ENCODE data around the gene INSRR.
A peak's percentile ranks its signal among the peaks of the same experiment; 100 is the strongest.

The INSRR gene

DNA sequence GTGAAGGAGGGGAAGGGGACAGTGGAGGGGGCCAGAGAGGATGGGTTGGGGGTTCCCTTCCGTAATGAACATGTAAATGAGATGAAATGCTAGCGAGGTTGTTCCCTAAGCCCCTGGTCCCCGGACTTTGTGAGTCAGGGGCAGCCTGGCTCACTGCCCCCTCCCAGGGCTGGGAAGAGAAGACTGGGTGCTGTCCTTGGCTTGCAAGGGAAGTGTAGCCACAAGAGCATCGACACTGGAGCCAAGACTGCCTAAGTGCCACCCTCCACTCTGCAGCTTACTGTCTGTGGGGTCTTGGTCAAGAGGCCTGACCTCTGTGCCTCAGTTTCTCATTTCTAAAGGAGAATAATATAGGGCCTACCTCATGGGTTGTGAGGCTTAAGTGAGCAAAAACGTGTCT, 35.1 kb upstream of the INSRR start:
- no peak for DNase-seq (ENCODE audit: low read depth, low spot score)

DNA sequence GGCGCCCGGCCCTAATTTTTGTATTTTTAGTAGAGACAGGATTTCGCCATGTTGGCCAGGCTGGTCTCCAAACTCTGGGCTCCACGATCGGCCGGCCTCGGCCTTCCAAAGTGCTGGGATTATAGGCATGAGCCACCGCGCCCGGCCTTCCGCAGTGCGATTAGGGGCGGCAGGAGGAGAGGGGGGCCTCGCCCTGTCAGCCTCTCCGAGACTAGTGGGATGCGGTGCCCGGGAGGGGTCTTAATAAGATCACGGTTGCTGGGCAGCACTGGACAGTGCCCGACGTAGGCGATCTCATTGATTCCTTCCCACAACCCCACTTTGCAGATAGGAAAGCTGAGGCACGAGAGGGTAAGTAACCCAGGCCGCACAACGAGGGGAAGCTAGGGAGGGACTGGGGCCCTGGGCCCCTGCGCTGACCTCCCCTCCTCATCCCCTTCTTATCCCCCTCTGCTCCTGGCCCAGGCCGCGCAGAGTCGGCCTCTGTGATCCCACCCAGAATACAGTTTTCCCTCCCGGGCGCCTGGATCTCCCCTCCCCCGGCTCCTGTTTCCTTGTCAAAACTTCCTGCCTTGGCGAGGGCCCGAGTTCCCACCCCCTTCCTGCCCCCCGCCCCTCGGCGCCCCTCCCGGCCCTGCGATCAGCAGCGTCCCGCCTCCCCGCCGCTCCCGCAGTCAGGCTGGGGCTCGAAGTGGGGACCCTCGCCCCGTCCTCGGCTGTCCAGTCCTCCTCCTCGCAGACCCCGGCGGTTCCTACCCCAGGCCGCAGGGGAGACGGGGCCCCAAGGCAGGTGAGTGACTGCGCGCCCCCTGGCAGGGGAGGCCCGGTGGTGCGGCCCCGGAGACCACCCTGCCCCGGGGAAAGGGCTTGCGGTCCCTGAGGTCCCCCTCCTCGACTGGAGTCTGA, 34.4 kb upstream of the INSRR start, which contains the start of gene PEAR1:
TSS of gene PEAR1 (plus strand) at position 671 of the 906 bp plus-strand sequence. CDS start 10,209 bp downstream, outside the sequence.
- no peak for DNase-seq (ENCODE audit: low read depth, low spot score)

DNA sequence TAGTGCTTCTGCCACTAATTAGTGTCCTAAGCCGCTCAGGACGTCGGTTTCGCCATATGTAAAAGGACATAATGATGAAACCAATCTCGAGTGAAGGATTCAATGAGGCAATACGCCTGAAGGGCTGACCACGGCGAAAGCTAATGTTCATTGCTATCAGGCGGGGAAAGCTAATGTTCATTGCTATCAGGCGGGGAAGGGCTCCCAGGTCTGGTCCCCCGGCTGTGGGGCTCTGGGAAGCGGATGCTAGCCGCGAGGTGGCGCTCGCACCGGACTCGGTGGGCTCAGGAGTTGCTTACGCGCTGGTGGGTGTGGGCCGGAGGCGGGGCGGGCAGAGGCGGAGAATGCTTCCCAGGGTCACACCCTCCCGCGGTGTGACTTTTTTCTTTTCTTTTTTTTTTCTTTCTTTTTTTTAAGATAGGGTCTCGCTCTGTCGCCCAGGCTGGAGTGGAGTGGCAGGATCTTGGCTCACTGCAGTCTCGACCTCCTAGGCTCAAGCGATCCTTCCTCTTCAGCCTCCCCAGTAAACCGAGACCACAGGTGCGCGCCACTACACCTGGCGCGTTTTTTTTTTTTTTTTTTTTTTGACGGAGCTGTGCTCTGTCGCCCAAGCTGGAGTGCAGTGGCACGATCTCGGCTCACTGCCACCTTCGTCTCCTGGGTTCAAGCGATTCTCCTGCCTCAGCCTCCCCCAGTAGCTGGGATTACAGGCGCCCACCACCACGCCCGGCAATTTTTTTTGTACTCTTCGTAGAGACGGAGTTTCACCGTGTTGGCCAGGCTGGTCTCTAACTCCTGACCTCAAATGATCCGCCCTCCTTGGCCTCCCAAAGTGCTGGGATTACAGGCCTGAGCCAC, 33.5 kb upstream of the INSRR start:
- no peak for DNase-seq (ENCODE audit: low read depth, low spot score)

DNA sequence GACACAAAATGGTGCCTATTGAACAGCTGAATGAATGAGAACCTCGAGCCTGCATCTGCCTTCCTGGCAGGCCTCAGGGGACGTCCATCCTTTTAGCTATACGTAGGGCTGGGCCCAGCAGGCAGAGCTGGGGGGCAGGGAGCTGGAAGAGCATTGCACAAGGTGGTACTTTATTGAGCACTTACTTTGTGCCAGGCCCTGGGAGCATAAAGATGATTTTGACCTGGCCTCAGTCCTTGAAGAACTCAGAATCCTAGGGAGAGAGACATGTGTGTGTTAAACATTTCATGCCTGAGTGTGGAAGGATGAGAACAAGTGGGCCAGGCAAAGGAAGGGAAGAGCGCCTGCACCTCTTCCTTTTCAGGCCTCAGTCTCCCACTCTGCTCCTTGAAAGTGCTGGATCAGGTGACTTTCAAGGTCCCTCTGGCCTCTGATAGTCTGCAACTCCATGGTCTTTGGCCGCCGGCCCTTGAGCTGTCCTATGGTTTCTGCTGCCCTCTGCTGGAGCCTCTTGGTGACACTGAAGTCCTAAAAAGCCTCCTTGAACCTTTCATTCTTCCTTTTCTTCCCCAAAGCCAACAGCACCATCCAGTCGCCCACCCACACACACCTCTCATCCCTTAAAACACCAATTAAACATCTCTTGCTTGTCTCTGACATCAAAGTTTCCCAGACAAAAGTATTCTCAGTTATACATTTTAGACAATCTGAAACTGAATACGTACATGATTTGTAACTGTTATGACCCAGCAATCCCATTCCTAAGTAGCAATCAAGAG, 31.1 kb upstream of the INSRR start:
- peak; percentile 52 for DNase-seq (ENCODE audit: low read depth, low spot score)

DNA sequence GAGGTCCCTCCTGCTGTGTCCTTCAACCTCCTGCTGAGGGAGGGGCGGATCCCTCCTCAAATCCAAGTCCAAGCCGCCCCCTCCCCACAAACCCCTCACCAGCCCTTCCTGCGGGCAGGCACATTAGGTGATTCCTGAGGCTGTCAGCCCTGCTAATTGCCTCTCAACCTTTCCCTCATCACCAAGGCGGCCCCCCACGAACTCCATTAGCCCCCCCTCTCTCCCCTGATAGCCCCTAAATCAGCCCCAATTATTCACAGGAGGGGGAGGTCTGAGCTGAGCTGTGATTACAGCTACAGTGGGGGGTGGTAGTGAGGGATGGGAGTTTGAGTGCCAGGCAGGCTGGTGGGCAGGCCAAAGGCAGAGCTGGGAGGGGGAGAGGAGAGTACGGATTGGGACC, 28.8 kb upstream of the INSRR start:
- no peak for DNase-seq (ENCODE audit: low read depth, low spot score)

DNA sequence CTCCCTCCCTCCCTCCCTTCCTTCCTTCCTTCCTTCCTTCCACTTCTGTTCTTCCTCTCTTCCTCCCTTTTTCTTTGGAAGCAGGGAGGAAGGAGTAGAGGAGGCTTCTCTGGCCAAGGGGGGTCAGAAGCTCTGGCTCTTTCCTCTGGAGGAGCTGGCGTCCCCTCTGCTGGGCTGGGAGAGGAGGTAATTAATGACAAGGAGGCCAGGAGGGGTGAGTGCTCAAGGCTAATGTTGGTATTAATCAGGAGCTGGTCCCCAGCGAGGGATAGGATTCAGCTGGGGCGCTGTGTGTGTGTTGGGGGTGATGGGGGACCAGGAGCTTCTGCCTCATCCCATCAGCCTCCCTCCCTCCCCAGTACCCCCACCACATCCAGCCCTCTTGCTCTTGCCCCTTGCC, 28.4 kb upstream of the INSRR start:
- DNase-seq (ENCODE audit: low read depth, low spot score), result no peak

DNA sequence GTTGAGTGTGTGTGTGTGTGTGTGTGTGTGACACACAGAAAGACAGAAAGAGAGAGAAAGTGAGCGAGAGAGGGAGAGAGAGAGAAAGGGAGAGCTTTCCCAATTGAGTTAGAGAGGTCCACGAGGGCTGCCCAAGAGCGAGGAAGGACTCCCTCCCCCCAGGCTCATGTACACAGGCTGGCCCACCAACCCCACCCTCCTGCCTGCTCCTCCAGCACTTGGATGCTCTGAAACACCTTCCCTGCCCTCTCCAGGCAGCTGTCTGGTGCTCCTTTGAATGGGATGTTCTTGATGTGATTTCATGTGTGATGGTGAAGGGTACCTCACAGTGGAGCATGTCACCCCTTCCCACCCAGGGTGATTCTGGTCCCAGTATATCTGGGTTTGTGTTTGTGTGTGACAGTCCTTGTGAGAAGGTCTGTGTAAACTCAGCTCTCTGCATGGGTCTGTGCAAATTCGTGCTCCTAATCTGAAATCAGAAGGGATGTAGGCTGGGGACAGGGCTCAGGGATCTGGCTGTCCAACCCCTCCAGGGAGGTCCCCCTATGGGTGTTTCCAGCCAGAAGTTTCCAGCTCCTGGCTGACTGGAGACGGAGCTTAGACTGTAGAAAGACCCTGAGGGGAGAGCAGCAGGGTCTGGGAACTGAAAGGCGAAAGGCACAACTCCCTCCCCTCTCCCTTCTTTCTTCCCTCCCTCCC, 27.8 kb upstream of the INSRR start:
- no peak for DNase-seq (ENCODE audit: low read depth, low spot score)

DNA sequence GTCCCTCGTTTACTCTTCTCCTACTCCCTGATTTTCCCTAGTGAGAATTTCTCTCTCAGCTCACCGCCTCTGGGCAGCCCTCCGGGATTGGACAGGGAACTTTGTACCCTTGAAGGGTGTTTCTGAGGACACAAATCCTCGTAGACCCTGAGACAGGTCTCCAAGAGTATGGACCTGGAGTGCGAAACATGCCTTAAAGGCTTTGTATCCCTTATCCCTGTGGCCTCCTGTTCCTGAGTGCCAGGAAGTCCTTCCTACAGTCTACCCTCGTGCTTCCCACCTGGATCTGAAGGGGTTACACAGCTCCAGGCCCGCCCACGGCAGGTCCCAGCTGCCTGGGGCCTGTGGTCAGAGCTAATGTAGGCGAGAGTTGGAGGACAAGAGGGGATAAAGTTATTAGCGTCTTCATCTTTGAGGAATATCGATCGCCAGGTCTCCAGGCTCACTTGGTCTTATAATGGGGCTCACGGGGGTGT, 27.0 kb upstream of the INSRR start:
- DNase-seq (ENCODE audit: low read depth, low spot score), result no peak

DNA sequence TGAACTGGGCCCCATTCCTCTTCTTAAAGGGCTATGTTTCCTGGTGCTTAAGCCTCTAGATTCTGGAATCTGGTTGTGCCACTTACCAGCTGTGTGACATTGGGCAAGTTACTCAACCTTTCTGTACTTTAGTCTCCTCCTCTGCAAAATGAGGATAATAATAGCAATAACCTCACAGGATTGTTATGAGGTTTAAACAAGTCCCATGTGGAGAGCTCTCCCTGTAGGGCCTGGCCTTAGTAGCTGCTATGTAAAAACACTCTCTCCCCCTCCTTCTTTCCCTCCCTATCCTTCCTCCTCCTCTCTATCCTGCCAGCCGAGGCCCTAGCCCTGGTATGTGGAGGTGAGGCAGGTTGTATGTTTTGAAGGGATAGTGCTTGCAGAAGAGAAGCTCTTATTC, 26.4 kb upstream of the INSRR start:
- DNase-seq (ENCODE audit: low read depth, low spot score), result no peak

DNA sequence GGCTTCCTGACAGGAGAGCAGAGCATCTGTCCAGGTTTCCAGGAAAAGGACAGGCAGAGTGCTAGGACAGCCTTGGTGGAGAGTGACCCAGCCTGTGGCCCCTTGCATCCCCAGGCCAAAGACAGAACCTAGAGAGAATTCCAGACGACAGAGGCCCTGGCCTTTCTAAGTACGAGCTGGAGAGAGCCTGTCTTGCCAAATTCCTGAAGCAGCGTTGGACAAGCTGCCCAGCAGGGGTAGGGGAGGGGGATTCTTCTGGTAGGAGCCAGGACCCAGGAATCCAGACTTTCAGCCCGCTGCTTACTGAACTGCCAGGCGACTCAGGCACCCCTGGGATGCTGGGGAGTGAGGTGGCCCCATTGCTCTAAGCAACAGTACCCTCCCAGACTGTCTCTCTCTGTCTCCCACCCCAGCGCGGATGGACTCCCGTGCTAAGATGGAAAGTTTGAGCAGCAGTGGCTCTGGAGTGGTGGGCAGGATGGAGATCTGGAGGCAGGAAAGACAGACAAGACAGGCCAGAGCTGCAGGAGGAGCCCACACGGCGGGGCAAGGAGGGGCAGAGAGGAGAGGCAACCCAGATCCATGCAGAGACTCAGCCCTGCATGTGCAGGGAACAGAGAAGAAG, 25.8 kb upstream of the INSRR start:
- DNase-seq (ENCODE audit: low read depth, low spot score), result no peak

DNA sequence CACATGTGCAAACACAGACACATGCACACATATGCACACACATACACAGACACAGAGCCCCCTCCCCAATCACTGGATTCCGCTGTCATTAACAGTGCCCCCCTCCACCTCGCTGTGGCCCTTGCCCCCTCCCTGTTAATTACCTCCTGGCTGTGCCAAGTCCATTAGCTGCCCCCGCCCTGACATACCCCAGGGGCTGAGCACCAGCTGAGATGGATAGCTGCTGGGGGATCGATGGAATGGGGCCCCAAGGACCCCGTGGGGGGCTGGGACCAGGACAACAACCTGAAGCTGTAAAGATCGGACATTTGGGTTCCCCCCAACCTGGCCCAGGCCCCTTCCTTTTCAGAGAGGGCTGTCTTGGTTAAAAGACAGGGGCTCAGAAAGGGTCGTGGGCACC, 25.0 kb upstream of the INSRR start:
- no peak for DNase-seq (ENCODE audit: low read depth, low spot score)

DNA sequence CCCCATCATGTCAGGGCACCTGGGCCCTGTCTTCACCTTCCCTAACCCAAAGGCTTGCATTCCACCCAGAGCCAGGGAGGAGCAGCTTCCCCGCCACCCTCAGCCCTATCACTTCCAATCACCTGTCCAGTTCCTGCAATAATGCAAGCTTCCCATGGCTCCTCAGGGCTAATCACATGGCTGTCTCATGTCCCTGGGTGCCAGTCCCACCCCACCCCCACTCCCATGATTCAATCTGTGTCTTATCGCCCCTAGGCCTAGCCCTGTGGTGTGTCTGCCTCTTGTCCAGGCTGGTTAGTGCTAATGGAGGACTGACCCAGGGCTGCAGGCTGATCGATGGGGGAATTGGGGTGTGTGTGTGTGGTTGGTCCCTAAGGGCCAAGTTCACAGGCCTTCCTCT, 23.6 kb upstream of the INSRR start:
- no peak for DNase-seq (ENCODE audit: low read depth, low spot score)

DNA sequence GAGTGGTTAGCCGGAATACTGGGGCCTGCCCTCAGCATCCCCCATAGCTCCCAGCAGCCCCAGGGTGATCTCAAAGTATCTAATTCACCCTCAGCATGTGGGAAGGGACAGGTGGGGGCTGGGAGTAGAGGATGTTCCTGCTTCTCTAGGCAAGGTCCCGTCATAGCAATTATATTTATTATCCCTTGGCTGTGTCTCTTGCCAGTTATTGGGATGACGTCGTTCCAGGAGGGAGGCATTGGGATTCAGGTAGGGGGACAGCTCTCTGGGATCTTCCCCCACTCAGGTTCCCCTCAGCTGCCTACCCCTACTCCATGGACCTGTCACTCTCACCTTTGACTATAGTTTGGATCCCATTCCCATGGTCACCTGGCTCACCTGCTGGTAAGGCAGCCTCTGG, 22.7 kb upstream of the INSRR start:
- DNase-seq (ENCODE audit: low read depth, low spot score), result no peak

DNA sequence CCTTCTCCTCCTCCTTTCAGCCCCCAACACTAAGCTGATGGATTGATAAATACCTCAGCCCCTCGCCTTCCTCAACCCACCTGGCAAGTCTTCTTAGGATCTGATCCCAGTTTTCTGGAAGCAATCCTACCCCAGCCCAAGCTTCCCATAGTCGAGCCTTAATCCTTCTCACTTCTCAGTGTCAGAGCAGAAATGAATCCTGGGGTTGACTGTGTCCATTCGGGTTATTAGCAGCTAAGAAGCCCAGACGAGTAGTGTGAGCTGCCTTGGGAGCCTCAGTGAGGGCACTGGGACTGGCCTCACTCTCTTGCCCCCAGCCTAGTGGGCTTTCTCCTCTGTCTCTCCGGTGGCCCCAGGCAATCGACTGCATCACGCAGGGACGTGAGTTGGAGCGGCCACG, 22.2 kb upstream of the INSRR start:
- no peak for DNase-seq (ENCODE audit: low read depth, low spot score)

DNA sequence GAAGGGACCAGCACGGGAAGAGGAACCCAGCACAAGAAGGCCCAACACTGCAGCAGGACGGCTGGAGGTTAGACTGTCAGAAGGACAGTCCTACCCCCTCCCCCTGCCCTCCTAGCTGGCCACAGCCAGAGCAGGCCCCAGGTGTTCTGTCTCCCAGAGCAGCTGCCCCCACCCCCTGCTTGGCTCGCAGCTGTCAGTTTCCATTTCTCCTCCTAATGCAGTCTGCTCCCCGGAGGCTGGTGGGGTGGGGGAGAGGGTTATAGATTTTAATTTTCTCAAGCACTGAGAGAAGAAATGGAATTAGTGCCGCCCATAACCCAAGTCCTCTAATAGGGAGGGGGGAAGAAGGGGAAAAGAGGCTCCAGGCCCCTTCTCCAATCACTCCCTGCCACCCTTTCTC, 21.6 kb upstream of the INSRR start:
- no peak for DNase-seq (ENCODE audit: low read depth, low spot score)

DNA sequence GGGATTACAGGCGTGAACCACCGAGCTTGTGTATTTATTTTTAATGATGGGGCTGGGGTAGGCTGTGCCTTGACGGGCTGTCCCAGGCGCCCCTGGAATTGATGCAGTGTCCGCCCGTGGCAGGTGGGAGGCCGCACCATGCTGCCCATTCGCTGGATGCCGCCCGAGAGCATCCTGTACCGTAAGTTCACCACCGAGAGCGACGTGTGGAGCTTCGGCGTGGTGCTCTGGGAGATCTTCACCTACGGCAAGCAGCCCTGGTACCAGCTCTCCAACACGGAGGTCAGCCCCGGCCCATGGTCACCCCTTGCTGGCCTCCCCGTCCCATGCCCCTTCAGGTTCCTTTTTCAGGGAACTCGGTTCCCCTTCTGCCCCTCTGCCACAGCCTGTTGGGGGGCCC, 21.0 kb upstream of the INSRR start:
- DNase-seq (ENCODE audit: low read depth, low spot score), result no peak

DNA sequence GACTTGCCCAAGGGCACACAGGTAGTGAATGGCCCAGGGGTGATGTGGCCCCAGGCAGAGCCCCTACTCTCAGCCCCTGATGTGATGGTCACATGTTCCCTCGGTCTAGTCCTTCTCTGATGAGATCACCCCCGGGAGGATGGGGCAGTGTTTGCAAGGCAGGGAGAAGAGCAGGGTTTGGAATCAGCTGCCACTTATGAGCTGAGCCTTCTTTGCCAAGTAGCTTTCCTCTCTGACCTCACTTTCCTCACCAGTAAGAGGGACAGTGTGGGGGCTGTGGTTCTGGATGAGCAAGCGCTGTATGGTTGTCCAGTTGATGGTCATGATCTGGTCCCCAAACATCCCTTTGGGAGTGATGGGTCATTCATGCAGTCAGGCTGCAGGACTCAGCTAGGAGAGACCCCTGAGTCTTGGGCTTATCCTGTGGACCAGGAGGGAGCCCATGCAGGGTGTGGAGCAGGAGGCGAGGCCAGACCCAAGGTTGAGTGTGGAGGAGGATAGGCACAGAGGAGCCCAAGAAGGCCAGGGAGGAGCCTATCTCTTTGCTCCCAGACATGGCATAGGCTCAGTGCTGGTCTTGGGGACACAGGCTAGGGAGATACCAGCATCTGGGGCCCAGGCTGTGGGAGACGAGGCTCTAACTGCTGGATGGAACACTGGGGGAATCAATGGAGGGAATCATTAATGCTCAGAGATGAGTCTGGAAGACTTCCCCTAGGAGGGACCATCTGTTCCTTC, 18.7 kb upstream of the INSRR start:
- no peak for DNase-seq (ENCODE audit: low read depth, low spot score)

DNA sequence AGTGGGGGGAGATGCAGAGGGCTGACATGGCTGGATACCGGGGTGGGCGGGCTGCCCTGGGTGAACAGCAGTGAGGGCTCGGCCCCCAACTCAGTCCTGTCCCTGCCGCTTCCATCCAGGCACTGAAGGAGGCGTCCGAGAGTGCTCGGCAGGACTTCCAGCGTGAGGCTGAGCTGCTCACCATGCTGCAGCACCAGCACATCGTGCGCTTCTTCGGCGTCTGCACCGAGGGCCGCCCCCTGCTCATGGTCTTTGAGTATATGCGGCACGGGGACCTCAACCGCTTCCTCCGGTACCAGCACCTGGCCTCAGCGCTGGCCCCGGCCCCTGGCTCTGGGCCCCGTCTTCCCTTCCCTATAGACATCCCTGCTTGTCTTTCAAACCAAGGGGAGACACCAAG, 17.4 kb upstream of the INSRR start:
- DNase-seq (ENCODE audit: low read depth, low spot score), result peak; percentile 56

DNA sequence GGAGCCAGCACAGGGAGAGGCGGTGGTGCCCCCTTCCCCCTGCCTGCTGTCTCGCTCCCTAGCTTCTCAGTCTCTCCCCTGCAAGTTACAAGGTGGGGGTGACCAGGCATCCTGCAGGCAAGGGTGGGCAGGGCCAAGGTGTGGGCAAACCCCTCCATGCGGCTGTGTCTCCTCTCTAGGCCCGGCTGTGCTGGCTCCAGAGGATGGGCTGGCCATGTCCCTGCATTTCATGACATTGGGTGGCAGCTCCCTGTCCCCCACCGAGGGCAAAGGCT, 16.4 kb upstream of the INSRR start:
- no peak for DNase-seq (ENCODE audit: low read depth, low spot score)
